H1 (cell line): ENCODE results near the gene MCM9. TPM values are rescaled to one million over a fixed set of nuclear protein-coding genes. Genes with fewer than 3 reads are reported as not detected.
A peak's percentile ranks its signal among the peaks of the same experiment; 100 is the strongest.

Source experiments
- CTCF ChIA-PET: fragments of 300-600 bp; sonication (Branson Sonifier 250); formaldehyde crosslinking; loops from one replicate; lab custom pipeline; 2021; ENCODE audit not compliant: partially characterized antibody; lab: Charles Lee
- POLR2A ChIA-PET: fragments of 300-600 bp; sonication (Branson Sonifier 250); formaldehyde crosslinking; loops from one replicate; lab custom pipeline; 2021; ENCODE audit warnings: inconsistent platforms; ENCODE audit not compliant: partially characterized antibody; lab: Charles Lee
- DNase-seq, 2 experiments: peaks; one replicate each; pipeline versions ENCODE4 v3.0.0 to v3.0.0-alpha.2; 2010 to 2022; ENCODE audit warnings: low spot score in 2 of 2, low read depth in 1 of 2, mixed read lengths in 1 of 2
- FAIRE-seq: peaks from 2 replicates; lab custom pipeline; 2011; peaks lifted over from hg19 to GRCh38; lab: Jason Lieb, UNC
- H2AFZ ChIP-seq: 2 replicates; pipeline ENCODE4 v1.8.1; 2012; ENCODE audit warnings: low read length, inconsistent platforms
- H2AK5ac ChIP-seq: 2 replicates; pipeline ENCODE4 v1.6.1; 2013; ENCODE audit warnings: low read depth, low read length
- H2BK120ac ChIP-seq: replicated peaks from 2 replicates; pipeline ENCODE3; 2013; ENCODE audit warnings: low read depth, low read length, inconsistent platforms
- H2BK12ac ChIP-seq: 2 replicates; pipeline ENCODE4 v1.6.1; 2013; ENCODE audit warnings: low read depth, low read length
- H2BK15ac ChIP-seq: 2 replicates; pipeline ENCODE4 v1.6.1; 2013; ENCODE audit warnings: low read length
- H2BK20ac ChIP-seq: 2 replicates; pipeline ENCODE4 v1.6.1; 2013; ENCODE audit warnings: low read length
- H2BK5ac ChIP-seq: 2 replicates; pipeline ENCODE4 v1.6.1; 2013; ENCODE audit warnings: low read depth, low read length
- H3K14ac ChIP-seq: 2 replicates; pipeline ENCODE4 v1.6.1; 2013; ENCODE audit warnings: inconsistent platforms; ENCODE audit not compliant: insufficient read length
- H3K18ac ChIP-seq: 2 replicates; pipeline ENCODE4 v1.6.1; 2013; ENCODE audit warnings: low read length; ENCODE audit errors: extremely low read depth
- H3K23ac ChIP-seq: 2 replicates; pipeline ENCODE4 v1.6.1; 2013; ENCODE audit warnings: inconsistent platforms; ENCODE audit not compliant: insufficient read length
- H3K23me2 ChIP-seq: 2 replicates; pipeline ENCODE4 v1.6.1; 2013; ENCODE audit warnings: low read depth, low read length
- H3K27ac ChIP-seq: 2 replicates; pipeline ENCODE4 v1.6.1; 2011; ENCODE audit warnings: low read depth, low read length, inconsistent platforms
- H3K27me3 ChIP-seq, 4 experiments: replicated peaks in 1 of 4; 1 replicate in 1 of 4; 2 replicates in 3 of 4; pipeline versions ENCODE4 v1.6.1 to v1.8.1; 2011 to 2013; ENCODE audit warnings: low read length in 3 of 4, mild to moderate bottlenecking in 3 of 4, inconsistent platforms in 2 of 4, mixed read lengths in 2 of 4, moderate library complexity in 1 of 4; ENCODE audit not compliant: control insufficient read depth in 3 of 4, insufficient read depth in 3 of 4; ENCODE audit errors: extremely low read depth in 1 of 4
- H3K36me3 ChIP-seq, 4 experiments: 2 replicates each; pipeline versions ENCODE4 v1.6.1 to v1.8.1; 2011 to 2013; ENCODE audit warnings: mild to moderate bottlenecking in 4 of 4, low read length in 3 of 4, moderate library complexity in 2 of 4, control low read depth in 1 of 4, inconsistent platforms in 1 of 4; ENCODE audit not compliant: insufficient read depth in 4 of 4, control insufficient read depth in 2 of 4
- H3K4ac ChIP-seq: replicated peaks from 2 replicates; pipeline ENCODE3; 2013; ENCODE audit warnings: low read length, low read depth, mixed read lengths, inconsistent platforms; ENCODE audit not compliant: insufficient read length
- H3K4me1 ChIP-seq, 4 experiments: replicated peaks in 1 of 4; 1 replicate in 1 of 4; 2 replicates in 3 of 4; pipeline versions ENCODE4 v1.6.1 to v1.8.1; 2011 to 2013; ENCODE audit warnings: low read length in 3 of 4, inconsistent platforms in 2 of 4, mixed read lengths in 1 of 4; ENCODE audit not compliant: insufficient read depth in 4 of 4, control insufficient read depth in 3 of 4
- H3K4me2 ChIP-seq, 2 experiments: 2 replicates each; pipeline versions ENCODE4 v1.6.1 to v1.8.1; 2011 to 2013; ENCODE audit warnings: low read depth in 2 of 2, low read length in 2 of 2, control low read depth in 1 of 2, inconsistent platforms in 1 of 2, mild to moderate bottlenecking in 1 of 2; ENCODE audit not compliant: insufficient read depth in 1 of 2
- H3K4me3 ChIP-seq, 4 experiments: fragments of 200-600, 300-600 bp in 1 of 4; sonication (generic), shearing (Covaris generic), sonication (Bioruptor Twin) in 1 of 4; 2 replicates each; pipeline versions ENCODE4 v1.5.1 to v1.8.1; 2011 to 2016; ENCODE audit warnings: low read length in 4 of 4, low read depth in 3 of 4, control low read depth in 2 of 4, inconsistent platforms in 2 of 4, mild to moderate bottlenecking in 2 of 4, mixed read lengths in 1 of 4, moderate library complexity in 1 of 4; ENCODE audit not compliant: insufficient read depth in 2 of 4; ENCODE audit errors: extremely low read depth in 1 of 4
- H3K56ac ChIP-seq: replicated peaks from 2 replicates; pipeline ENCODE3; 2013; ENCODE audit warnings: low read depth, mild to moderate bottlenecking, mixed read lengths, low read length, inconsistent platforms; ENCODE audit not compliant: insufficient read length
- H3K79me1 ChIP-seq: 2 replicates; pipeline ENCODE4 v1.6.1; 2013; ENCODE audit warnings: low read depth, low read length, control low read depth
- H3K79me2 ChIP-seq, 2 experiments: 2 replicates each; pipeline versions ENCODE4 v1.6.1 to v1.8.1; 2012 to 2013; ENCODE audit warnings: low read length in 2 of 2, mild to moderate bottlenecking in 2 of 2, inconsistent platforms in 1 of 2; ENCODE audit not compliant: insufficient read depth in 2 of 2, control insufficient read depth in 1 of 2
- H3K9ac ChIP-seq, 4 experiments: replicated peaks in 1 of 4; 1 replicate in 1 of 4; 2 replicates in 3 of 4; pipeline versions ENCODE4 v1.6.1 to v1.8.1; 2011 to 2013; ENCODE audit warnings: low read depth in 3 of 4, low read length in 3 of 4, control low read depth in 2 of 4, mild to moderate bottlenecking in 2 of 4, moderate library complexity in 2 of 4, inconsistent platforms in 1 of 4; ENCODE audit errors: extremely low read depth in 1 of 4
- H3K9me3 ChIP-seq, 2 experiments: 2 replicates each; pipeline versions ENCODE4 v1.6.1 to v1.8.1; 2012 to 2013; ENCODE audit warnings: mild to moderate bottlenecking in 2 of 2, moderate library complexity in 2 of 2, control low read depth in 1 of 2, inconsistent platforms in 1 of 2, low read depth in 1 of 2, low read length in 1 of 2, mixed read lengths in 1 of 2; ENCODE audit not compliant: insufficient read depth in 2 of 2
- H4K20me1 ChIP-seq, 2 experiments: replicated peaks in 1 of 2; 2 replicates each; pipeline versions ENCODE3 to v1.8.1; 2011 to 2013; ENCODE audit warnings: inconsistent platforms in 2 of 2, low read length in 2 of 2, mild to moderate bottlenecking in 1 of 2; ENCODE audit not compliant: insufficient read depth in 2 of 2, control insufficient read depth in 1 of 2
- H4K5ac ChIP-seq: 2 replicates; pipeline ENCODE4 v1.6.1; 2013; ENCODE audit warnings: low read length, low read depth, mixed read lengths, inconsistent platforms; ENCODE audit not compliant: insufficient read length
- H4K8ac ChIP-seq: 2 replicates; pipeline ENCODE4 v1.8.0; 2013; ENCODE audit warnings: mild to moderate bottlenecking, moderate library complexity, low read length, inconsistent platforms; ENCODE audit not compliant: insufficient read depth; ENCODE audit errors: extremely low read depth
- H4K91ac ChIP-seq: replicated peaks from 2 replicates; pipeline ENCODE3; 2013; ENCODE audit warnings: low read length, mixed read lengths, inconsistent platforms; ENCODE audit not compliant: insufficient read length
- ASH2L ChIP-seq: fragments of 200-600, 300-600 bp; sonication (generic); IDR thresholded peaks from one replicate; pipeline ENCODE4 v1.7.1; 2017; ENCODE audit warnings: low read length
- CHD1 ChIP-seq: IDR thresholded peaks from 2 replicates; pipeline ENCODE4 v1.6.1; 2012; ENCODE audit warnings: low read depth, low read length, improper control_type of control experiment
- CHD2 ChIP-seq: IDR thresholded peaks from 2 replicates; pipeline ENCODE4 v1.6.1; 2012; ENCODE audit warnings: low read length, improper control_type of control experiment
- CTCF ChIP-seq, 3 experiments: IDR thresholded peaks; 1 replicate in 2 of 3; 2 replicates in 1 of 3; pipeline versions ENCODE4 v1.5.1 to v1.6.1; 2011; ENCODE audit warnings: low read length in 3 of 3, mild to moderate bottlenecking in 3 of 3, inconsistent platforms in 2 of 3, low read depth in 1 of 3, moderate library complexity in 1 of 3; ENCODE audit not compliant: insufficient read depth in 1 of 3; ENCODE audit errors: control extremely low read depth in 1 of 3
- NANOG ChIP-seq: IDR thresholded peaks from 2 replicates; pipeline ENCODE4 v1.6.1; 2011; ENCODE audit warnings: low read length, low read depth, mild to moderate bottlenecking, inconsistent platforms; ENCODE audit not compliant: insufficient read depth, poor library complexity, severe bottlenecking
- NRF1 ChIP-seq: IDR thresholded peaks from 2 replicates; pipeline ENCODE4 v1.6.1; 2011; ENCODE audit warnings: mild to moderate bottlenecking, low read depth, low read length, improper control_type of control experiment
- PHF8 ChIP-seq: fragments of 200-600 bp; sonication (generic); conservative IDR thresholded peaks from 2 replicates; pipeline ENCODE4 v1.7.1; 2012; ENCODE audit warnings: low read depth, mild to moderate bottlenecking, inconsistent platforms, low read length, moderate library complexity
- WGBS, 2 experiments: shearing (Covaris generic) in 1 of 2; methylation state at CpG; one replicate each; pipeline versions ENCODE4 v1.1.6 to v1.1.7; 2013 to 2015; ENCODE audit warnings: low lambda C conversion rate in 2 of 2, mixed read lengths in 2 of 2, inconsistent platforms in 1 of 2, low coverage in 1 of 2, missing lambda C conversion rate in 1 of 2; ENCODE audit not compliant: insufficient replicate concordance in 2 of 2, insufficient coverage in 1 of 2, insufficient read length in 1 of 2; ENCODE audit errors: extremely low coverage in 1 of 2, missing lambda C conversion rate in 1 of 2; 5-methylcytosine and 5-hydroxymethylcytosine counted together
- polyA plus RNA-seq, 7 experiments: library from polyadenylated mRNA; depleted of rRNA in 3 of 7; stranded (reverse) in 5 of 7; unstranded in 2 of 7; fragments of >200 nt in 5 of 7; fragments of 200-250 nt in 2 of 7; gene quantifications; 1 replicate in 5 of 7; 2 replicates in 1 of 7; 4 replicates in 1 of 7; pipeline versions ENCODE4 v1.2.1 to v1.2.3, GENCODE V29; 2011 to 2013; ENCODE audit warnings: missing spikeins in 2 of 7, mixed read lengths in 2 of 7
- total RNA-seq: library from RNA; stranded (reverse); fragmentation: NEBNext Ultra II Directional; extraction: Animal tissue kit (Norgen Biotek cat#: 25700); gene quantifications from 2 replicates; pipeline ENCODE4 v1.2.1, GENCODE V29; 2021

MCM9 gene
- total and polyA plus RNA-seq, 2 of the 8 experiments (the other 6 are each of a cell fraction or from before 2014, with no cell fraction given) = 3.7 to 11.4 TPM

GRCh38 chr6:118896339-118897136 lies 38.4 kb downstream of the MCM9 start:
- DNase-seq = no peak
- no peak overlapping the region for H4K8ac ChIP-seq
- no peak overlapping the region for H2BK20ac ChIP-seq
- H3K4me3 ChIP-seq = peak overlapping the region; percentile 27 to 92 (median 90); a peak in 7 of 8 replicates
- CTCF ChIA-PET = interaction anchor here (0.6 to 2.8 kb wide), 15 partner anchors 7 to 281 kb away, joined by 3 to 10 read pairs (median 4); no protein-coding TSS in a partner anchor
- H4K20me1 ChIP-seq = peaks cover 0 to 9% of the 10 kb centered on the region in 2 experiments
- peak overlapping the region; percentile 64 to 68 for H3K4me2 ChIP-seq
- no peak overlapping the region for H2BK120ac ChIP-seq
- peaks cover 0 to 22% (median 2%) of the 10 kb centered on the region in 4 experiments; a peak in 4 of 8 replicates for H3K36me3 ChIP-seq
- no peak overlapping the region for H2AFZ ChIP-seq
- H3K79me1 ChIP-seq = peaks cover 6% of the 10 kb centered on the region; the same call in 1 of the 2 replicates
- H3K14ac ChIP-seq = no peak overlapping the region
- no peak overlapping the region for H3K56ac ChIP-seq
- no peak overlapping the region for H3K18ac ChIP-seq
- WGBS, 2 experiments = 57% methylated on average over 5 of the region's 5 CpGs; no CpG with 5 or more reads in 1 of the 2 experiments
- no peak overlapping the region for H3K4ac ChIP-seq
- peak overlapping the region; percentile 71 for H2BK12ac ChIP-seq
- H3K27me3 ChIP-seq = no peaks in the 10 kb centered on the region
- peak overlapping the region; percentile 56 for H3K27ac ChIP-seq
- peak overlapping the region in 3 of 4 experiments; percentile 31 to 49 (median 36); a peak in 3 of 7 replicates for H3K9ac ChIP-seq
- peaks cover 2 to 19% (median 6%) of the 10 kb centered on the region in 4 experiments; a peak in 6 of 7 replicates for H3K4me1 ChIP-seq
- H2BK15ac ChIP-seq = no peak overlapping the region
- POLR2A ChIA-PET = interaction anchor here (0.6 to 3.1 kb wide), 7 partner anchors 8 to 165 kb away, joined by 3 to 15 read pairs (median 3); partner anchors contain the start of gene MCM9
- no peak overlapping the region for H4K5ac ChIP-seq
- no peak overlapping the region for H3K23ac ChIP-seq
- 0 out of 2 replicates have a peak, but pooled peaks cover 3% of the 10 kb centered on the region for H3K23me2 ChIP-seq
- peak overlapping the region; percentile 45; the same call in 1 of the 2 replicates for H2AK5ac ChIP-seq
- no peaks in the 10 kb centered on the region for H3K9me3 ChIP-seq
- no peak for FAIRE-seq
- H2BK5ac ChIP-seq = peak overlapping the region; percentile 67; the same call in 1 of the 2 replicates
- H4K91ac ChIP-seq = no peak overlapping the region
- H3K79me2 ChIP-seq = peaks cover 9 to 79% of the 10 kb centered on the region in 2 experiments
- peak in 1 of 3 experiments; percentile 27; a peak in 2 of 4 replicates for TF ChIP-seq CTCF (IDR thresholded peaks at IDR 0.05; ENCODE audit: control extremely low read depth in 1 of 3, insufficient read depth in 1 of 3, low read depth in 1 of 3, low read length in 3 of 3)
- TF ChIP-seq NANOG = no peak
- TF ChIP-seq CHD1 = peak; percentile 19; the same call in 1 of the 2 replicates
- no peak for TF ChIP-seq NRF1
- TF ChIP-seq ASH2L = no peak
- TF ChIP-seq PHF8 = no peak
- TF ChIP-seq CHD2 = no peak
